Suppressor macrophage treated with lipopolysaccharide for 4 hours (primary cell): ENCODE data around the gene WDR91.

Experiments used
- DNase-seq: peaks from one replicate; pipeline ENCODE4 v3.0.0-alpha.2; 2020

WDR91 gene

GRCh38 chr7:135197906-135198655, 13.2 kb downstream of the WDR91 start:
- DNase-seq: no peak

- no peak for DNase-seq
Observed at GRCh38 chr7:135197343-135197742, 14.0 kb downstream of the WDR91 start.

- DNase-seq: no peak
Observed at GRCh38 chr7:135195968-135196629, 15.2 kb downstream of the WDR91 start.

GRCh38 chr7:135195156-135195555, 16.2 kb downstream of the WDR91 start:
- no peak for DNase-seq

GRCh38 chr7:135194494-135195095, 16.7 kb downstream of the WDR91 start:
- DNase-seq: no peak

- DNase-seq: no peak
Observed at GRCh38 chr7:135193615-135194081, 17.7 kb downstream of the WDR91 start.

GRCh38 chr7:135192914-135193536, 18.3 kb downstream of the WDR91 start:
- no peak for DNase-seq

GRCh38 chr7:135190703-135191102, 20.6 kb downstream of the WDR91 start:
- DNase-seq: no peak

- no peak for DNase-seq
Observed at GRCh38 chr7:135189961-135190360, 21.4 kb downstream of the WDR91 start.

- DNase-seq: no peak
Observed at GRCh38 chr7:135189221-135189662, 22.1 kb downstream of the WDR91 start.

GRCh38 chr7:135188298-135188984, 22.9 kb downstream of the WDR91 start:
- no peak for DNase-seq

- DNase-seq: no peak
Observed at GRCh38 chr7:135186841-135187253, 24.5 kb downstream of the WDR91 start.

GRCh38 chr7:135186261-135186540, 25.1 kb downstream of the WDR91 start:
- no peak for DNase-seq

GRCh38 chr7:135185471-135186260, 25.7 kb downstream of the WDR91 start:
- no peak for DNase-seq

GRCh38 chr7:135184254-135184841, 27.0 kb downstream of the WDR91 start:
- DNase-seq: no peak

- DNase-seq: no peak
Observed at GRCh38 chr7:135183478-135183877, 27.8 kb downstream of the WDR91 start.

- no peak for DNase-seq
Observed at GRCh38 chr7:135181929-135182678, 29.2 kb downstream of the WDR91 start.

GRCh38 chr7:135181261-135181928, 29.9 kb downstream of the WDR91 start:
- DNase-seq: no peak

- DNase-seq: no peak
Observed at GRCh38 chr7:135180122-135180521, 31.2 kb downstream of the WDR91 start.

- DNase-seq: no peak
Observed at GRCh38 chr7:135179321-135179925, 31.9 kb downstream of the WDR91 start.
